H1 (cell line): ENCODE measurements around the gene IL17RD. TPM values are rescaled to one million over a fixed set of nuclear protein-coding genes. Genes with fewer than 3 reads are reported as not detected.

ENCODE experiments used
- CTCF ChIA-PET: fragments of 300-600 bp; sonication (Branson Sonifier 250); formaldehyde crosslinking; loops from one replicate; lab custom pipeline; 2021; ENCODE audit not compliant: partially characterized antibody; lab: Charles Lee
- POLR2A ChIA-PET: fragments of 300-600 bp; sonication (Branson Sonifier 250); formaldehyde crosslinking; loops from one replicate; lab custom pipeline; 2021; ENCODE audit warnings: inconsistent platforms; ENCODE audit not compliant: partially characterized antibody; lab: Charles Lee
- DNase-seq, 2 experiments: peaks; one replicate each; pipeline versions ENCODE4 v3.0.0 to v3.0.0-alpha.2; 2010 to 2022; ENCODE audit warnings: low spot score in 2 of 2, low read depth in 1 of 2, mixed read lengths in 1 of 2
- FAIRE-seq: peaks from 2 replicates; lab custom pipeline; 2011; peaks lifted over from hg19 to GRCh38; lab: Jason Lieb, UNC
- H2AFZ ChIP-seq: 2 replicates; pipeline ENCODE4 v1.8.1; 2012; ENCODE audit warnings: low read length, inconsistent platforms
- H2AK5ac ChIP-seq: 2 replicates; pipeline ENCODE4 v1.6.1; 2013; ENCODE audit warnings: low read depth, low read length
- H2BK120ac ChIP-seq: replicated peaks from 2 replicates; pipeline ENCODE3; 2013; ENCODE audit warnings: low read depth, low read length, inconsistent platforms
- H2BK12ac ChIP-seq: 2 replicates; pipeline ENCODE4 v1.6.1; 2013; ENCODE audit warnings: low read depth, low read length
- H2BK15ac ChIP-seq: 2 replicates; pipeline ENCODE4 v1.6.1; 2013; ENCODE audit warnings: low read length
- H2BK20ac ChIP-seq: 2 replicates; pipeline ENCODE4 v1.6.1; 2013; ENCODE audit warnings: low read length
- H2BK5ac ChIP-seq: 2 replicates; pipeline ENCODE4 v1.6.1; 2013; ENCODE audit warnings: low read depth, low read length
- H3K14ac ChIP-seq: 2 replicates; pipeline ENCODE4 v1.6.1; 2013; ENCODE audit warnings: inconsistent platforms; ENCODE audit not compliant: insufficient read length
- H3K18ac ChIP-seq: 2 replicates; pipeline ENCODE4 v1.6.1; 2013; ENCODE audit warnings: low read length; ENCODE audit errors: extremely low read depth
- H3K23ac ChIP-seq: 2 replicates; pipeline ENCODE4 v1.6.1; 2013; ENCODE audit warnings: inconsistent platforms; ENCODE audit not compliant: insufficient read length
- H3K23me2 ChIP-seq: 2 replicates; pipeline ENCODE4 v1.6.1; 2013; ENCODE audit warnings: low read depth, low read length
- H3K27ac ChIP-seq: 2 replicates; pipeline ENCODE4 v1.6.1; 2011; ENCODE audit warnings: low read depth, low read length, inconsistent platforms
- H3K27me3 ChIP-seq, 4 experiments: replicated peaks in 1 of 4; 1 replicate in 1 of 4; 2 replicates in 3 of 4; pipeline versions ENCODE4 v1.6.1 to v1.8.1; 2011 to 2013; ENCODE audit warnings: low read length in 3 of 4, mild to moderate bottlenecking in 3 of 4, inconsistent platforms in 2 of 4, mixed read lengths in 2 of 4, moderate library complexity in 1 of 4; ENCODE audit not compliant: control insufficient read depth in 3 of 4, insufficient read depth in 3 of 4; ENCODE audit errors: extremely low read depth in 1 of 4
- H3K36me3 ChIP-seq, 4 experiments: 2 replicates each; pipeline versions ENCODE4 v1.6.1 to v1.8.1; 2011 to 2013; ENCODE audit warnings: mild to moderate bottlenecking in 4 of 4, low read length in 3 of 4, moderate library complexity in 2 of 4, control low read depth in 1 of 4, inconsistent platforms in 1 of 4; ENCODE audit not compliant: insufficient read depth in 4 of 4, control insufficient read depth in 2 of 4
- H3K4ac ChIP-seq: replicated peaks from 2 replicates; pipeline ENCODE3; 2013; ENCODE audit warnings: low read length, low read depth, mixed read lengths, inconsistent platforms; ENCODE audit not compliant: insufficient read length
- H3K4me1 ChIP-seq, 4 experiments: replicated peaks in 1 of 4; 1 replicate in 1 of 4; 2 replicates in 3 of 4; pipeline versions ENCODE4 v1.6.1 to v1.8.1; 2011 to 2013; ENCODE audit warnings: low read length in 3 of 4, inconsistent platforms in 2 of 4, mixed read lengths in 1 of 4; ENCODE audit not compliant: insufficient read depth in 4 of 4, control insufficient read depth in 3 of 4
- H3K4me2 ChIP-seq, 2 experiments: 2 replicates each; pipeline versions ENCODE4 v1.6.1 to v1.8.1; 2011 to 2013; ENCODE audit warnings: low read depth in 2 of 2, low read length in 2 of 2, control low read depth in 1 of 2, inconsistent platforms in 1 of 2, mild to moderate bottlenecking in 1 of 2; ENCODE audit not compliant: insufficient read depth in 1 of 2
- H3K4me3 ChIP-seq, 4 experiments: fragments of 200-600, 300-600 bp in 1 of 4; sonication (generic), shearing (Covaris generic), sonication (Bioruptor Twin) in 1 of 4; 2 replicates each; pipeline versions ENCODE4 v1.5.1 to v1.8.1; 2011 to 2016; ENCODE audit warnings: low read length in 4 of 4, low read depth in 3 of 4, control low read depth in 2 of 4, inconsistent platforms in 2 of 4, mild to moderate bottlenecking in 2 of 4, mixed read lengths in 1 of 4, moderate library complexity in 1 of 4; ENCODE audit not compliant: insufficient read depth in 2 of 4; ENCODE audit errors: extremely low read depth in 1 of 4
- H3K56ac ChIP-seq: replicated peaks from 2 replicates; pipeline ENCODE3; 2013; ENCODE audit warnings: low read depth, mild to moderate bottlenecking, mixed read lengths, low read length, inconsistent platforms; ENCODE audit not compliant: insufficient read length
- H3K79me1 ChIP-seq: 2 replicates; pipeline ENCODE4 v1.6.1; 2013; ENCODE audit warnings: low read depth, low read length, control low read depth
- H3K79me2 ChIP-seq, 2 experiments: 2 replicates each; pipeline versions ENCODE4 v1.6.1 to v1.8.1; 2012 to 2013; ENCODE audit warnings: low read length in 2 of 2, mild to moderate bottlenecking in 2 of 2, inconsistent platforms in 1 of 2; ENCODE audit not compliant: insufficient read depth in 2 of 2, control insufficient read depth in 1 of 2
- H3K9ac ChIP-seq, 4 experiments: replicated peaks in 1 of 4; 1 replicate in 1 of 4; 2 replicates in 3 of 4; pipeline versions ENCODE4 v1.6.1 to v1.8.1; 2011 to 2013; ENCODE audit warnings: low read depth in 3 of 4, low read length in 3 of 4, control low read depth in 2 of 4, mild to moderate bottlenecking in 2 of 4, moderate library complexity in 2 of 4, inconsistent platforms in 1 of 4; ENCODE audit errors: extremely low read depth in 1 of 4
- H3K9me3 ChIP-seq, 2 experiments: 2 replicates each; pipeline versions ENCODE4 v1.6.1 to v1.8.1; 2012 to 2013; ENCODE audit warnings: mild to moderate bottlenecking in 2 of 2, moderate library complexity in 2 of 2, control low read depth in 1 of 2, inconsistent platforms in 1 of 2, low read depth in 1 of 2, low read length in 1 of 2, mixed read lengths in 1 of 2; ENCODE audit not compliant: insufficient read depth in 2 of 2
- H4K20me1 ChIP-seq, 2 experiments: replicated peaks in 1 of 2; 2 replicates each; pipeline versions ENCODE3 to v1.8.1; 2011 to 2013; ENCODE audit warnings: inconsistent platforms in 2 of 2, low read length in 2 of 2, mild to moderate bottlenecking in 1 of 2; ENCODE audit not compliant: insufficient read depth in 2 of 2, control insufficient read depth in 1 of 2
- H4K5ac ChIP-seq: 2 replicates; pipeline ENCODE4 v1.6.1; 2013; ENCODE audit warnings: low read length, low read depth, mixed read lengths, inconsistent platforms; ENCODE audit not compliant: insufficient read length
- H4K8ac ChIP-seq: 2 replicates; pipeline ENCODE4 v1.8.0; 2013; ENCODE audit warnings: mild to moderate bottlenecking, moderate library complexity, low read length, inconsistent platforms; ENCODE audit not compliant: insufficient read depth; ENCODE audit errors: extremely low read depth
- H4K91ac ChIP-seq: replicated peaks from 2 replicates; pipeline ENCODE3; 2013; ENCODE audit warnings: low read length, mixed read lengths, inconsistent platforms; ENCODE audit not compliant: insufficient read length
- ASH2L ChIP-seq: fragments of 200-600, 300-600 bp; sonication (generic); IDR thresholded peaks from one replicate; pipeline ENCODE4 v1.7.1; 2017; ENCODE audit warnings: low read length
- CBX8 ChIP-seq: fragments of 300-800, 300-1000 bp; sonication (generic); IDR thresholded peaks from 2 replicates; pipeline ENCODE4 v1.7.1; 2016; ENCODE audit warnings: low read depth, low read length, borderline replicate concordance
- CHD1 ChIP-seq: IDR thresholded peaks from 2 replicates; pipeline ENCODE4 v1.6.1; 2012; ENCODE audit warnings: low read depth, low read length, improper control_type of control experiment
- JUND ChIP-seq: IDR thresholded peaks from 2 replicates; pipeline ENCODE4 v1.6.1; 2011; ENCODE audit warnings: mild to moderate bottlenecking, improper control_type of control experiment, low read length
- KDM4A ChIP-seq: IDR thresholded peaks from one replicate; pipeline ENCODE4 v1.7.1; 2012; ENCODE audit warnings: low read depth, mild to moderate bottlenecking, moderate library complexity, low read length, inconsistent platforms; ENCODE audit not compliant: severe bottlenecking
- RAD21 ChIP-seq, 2 experiments: IDR thresholded peaks in 1 of 2; conservative IDR thresholded peaks in 1 of 2; 2 replicates each; pipeline ENCODE4 v1.6.1; 2011; ENCODE audit warnings: low read depth in 2 of 2, low read length in 2 of 2, improper control_type of control experiment in 1 of 2, inconsistent platforms in 1 of 2, mild to moderate bottlenecking in 1 of 2, moderate library complexity in 1 of 2
- RXRA ChIP-seq: IDR thresholded peaks from 2 replicates; pipeline ENCODE4 v1.6.1; 2011; ENCODE audit warnings: low read depth, mild to moderate bottlenecking, low read length, moderate library complexity; ENCODE audit not compliant: insufficient read depth
- TAF1 ChIP-seq: IDR thresholded peaks from 2 replicates; pipeline ENCODE4 v1.6.1; 2011; ENCODE audit warnings: mild to moderate bottlenecking, low read depth, low read length
- WGBS, 2 experiments: shearing (Covaris generic) in 1 of 2; methylation state at CpG; one replicate each; pipeline versions ENCODE4 v1.1.6 to v1.1.7; 2013 to 2015; ENCODE audit warnings: low lambda C conversion rate in 2 of 2, mixed read lengths in 2 of 2, inconsistent platforms in 1 of 2, low coverage in 1 of 2, missing lambda C conversion rate in 1 of 2; ENCODE audit not compliant: insufficient replicate concordance in 2 of 2, insufficient coverage in 1 of 2, insufficient read length in 1 of 2; ENCODE audit errors: extremely low coverage in 1 of 2, missing lambda C conversion rate in 1 of 2; 5-methylcytosine and 5-hydroxymethylcytosine counted together
- polyA plus RNA-seq, 7 experiments: library from polyadenylated mRNA; depleted of rRNA in 3 of 7; stranded (reverse) in 5 of 7; unstranded in 2 of 7; fragments of >200 nt in 5 of 7; fragments of 200-250 nt in 2 of 7; gene quantifications; 1 replicate in 5 of 7; 2 replicates in 1 of 7; 4 replicates in 1 of 7; pipeline versions ENCODE4 v1.2.1 to v1.2.3, GENCODE V29; 2011 to 2013; ENCODE audit warnings: missing spikeins in 2 of 7, mixed read lengths in 2 of 7
- total RNA-seq: library from RNA; stranded (reverse); fragmentation: NEBNext Ultra II Directional; extraction: Animal tissue kit (Norgen Biotek cat#: 25700); gene quantifications from 2 replicates; pipeline ENCODE4 v1.2.1, GENCODE V29; 2021

IL17RD gene
- total and polyA plus RNA-seq, 2 of the 8 experiments (the other 6 are each of a cell fraction or from before 2014, with no cell fraction given) = 10.9 to 48.9 TPM

GRCh38 chr3:57151021-57151449 lies 14.1 kb downstream of the IL17RD start:
- Histone ChIP-seq H3K36me3 (no peaks in the 10 kb centered on the region), H3K79me2 (peaks cover 3 to 23% of the 10 kb centered on the region in 2 experiments; a peak in 3 of 4 replicates), H3K23ac (no peak overlapping the region), H3K56ac (no peak overlapping the region), H4K5ac (no peak overlapping the region), H3K4ac (no peak overlapping the region), H3K4me2 (no peak overlapping the region), H4K8ac (no peak overlapping the region), H3K27me3 (no peaks in the 10 kb centered on the region; a peak in 2 of 7 replicates)
- CTCF ChIA-PET = interaction anchor here (1.3 to 1.9 kb wide), 5 partner anchors 13 to 51 kb away, joined by 3 to 7 read pairs (median 7); no protein-coding TSS in a partner anchor
- no peak for TF ChIP-seq KDM4A
- TF ChIP-seq CHD1 = no peak
- TF ChIP-seq RXRA = no peak
- TF ChIP-seq JUND = no peak
- no peak for TF ChIP-seq CBX8
- TF ChIP-seq TAF1 = no peak
- TF ChIP-seq ASH2L = no peak
- no peak for TF ChIP-seq RAD21 (IDR thresholded peaks at IDR 0.05 in 1 of 2, conservative IDR thresholded peaks at IDR 0.05 in 1 of 2; ENCODE audit: low read depth in 2 of 2, low read length in 2 of 2)
- TF ChIP-seq, all 59 proteins: peak for 0
- no peak for FAIRE-seq
- WGBS, 2 experiments = 80% methylated on average over 2 of the region's 2 CpGs; no CpG with 5 or more reads in 1 of the 2 experiments
- Histone ChIP-seq H4K20me1 (peaks cover 0 to 12% of the 10 kb centered on the region in 2 experiments), H2BK12ac (no peak overlapping the region), H2BK20ac (no peak overlapping the region), H3K4me3 (no peak overlapping the region), H3K79me1 (no peaks in the 10 kb centered on the region), H3K27ac (no peak overlapping the region), H2AK5ac (no peak overlapping the region), H3K18ac (no peak overlapping the region), H3K14ac (no peak overlapping the region), H2AFZ (no peak overlapping the region), H3K4me1 (peaks cover 2 to 15% (median 9%) of the 10 kb centered on the region in 4 experiments; a peak in 6 of 7 replicates), H4K91ac (no peak overlapping the region), H2BK120ac (no peak overlapping the region), H3K23me2 (no peaks in the 10 kb centered on the region), H2BK15ac (no peak overlapping the region), H3K9me3 (no peaks in the 10 kb centered on the region), H2BK5ac (no peak overlapping the region), H3K9ac (no peak overlapping the region)
- POLR2A ChIA-PET = interaction anchor here (0.6 to 1.4 kb wide), 3 partner anchors 8 to 126 kb away, joined by 3 to 5 read pairs (median 4); no protein-coding TSS in a partner anchor
- DNase-seq = no peak
